Cardiac muscle cell (in vitro differentiated cells and primary cell): ENCODE results near the gene SRPK2. TPM values are rescaled to one million over a fixed set of nuclear protein-coding genes. Genes with fewer than 3 reads are reported as not detected.
A peak's percentile ranks its signal among the peaks of the same experiment; 100 is the strongest.
"Not testable (repeated sequence)": the region's sequence is repeated elsewhere in the genome, so short reads cannot be mapped to it uniquely, and the experiment has no call there.

Experiments used
- DNase-seq, 2 donors: peaks; one replicate each; pipeline versions ENCODE4 v3.0.0 to v3.0.0-alpha.2; 2010 to 2017; ENCODE audit warnings: low read depth in 1 of 2, low spot score in 1 of 2
- H3K27ac ChIP-seq: fragments of 200-600 bp; sonication (generic); 2 replicates; pipeline ENCODE4 v1.5.1; 2016
- H3K27me3 ChIP-seq: fragments of 200-600 bp; sonication (generic); 2 replicates; pipeline ENCODE4 v1.6.0; 2016; ENCODE audit warnings: control low read depth
- H3K36me3 ChIP-seq: fragments of 200-600 bp; sonication (generic); 2 replicates; pipeline ENCODE4 v1.5.1; 2016; ENCODE audit warnings: control low read depth
- H3K4me1 ChIP-seq: fragments of 200-600 bp; sonication (generic); 2 replicates; pipeline ENCODE4 v1.8.1; 2017; ENCODE audit warnings: low read depth, mild to moderate bottlenecking, mixed run types
- H3K4me3 ChIP-seq: fragments of 200-600 bp; sonication (generic); 2 replicates; pipeline ENCODE4 v1.5.1; 2016; ENCODE audit warnings: mild to moderate bottlenecking
- H3K9me3 ChIP-seq: fragments of 200-600 bp; sonication (generic); 2 replicates; pipeline ENCODE4 v1.5.1; 2017; ENCODE audit warnings: low read depth, mild to moderate bottlenecking, control low read depth
- polyA plus RNA-seq: library from polyadenylated mRNA; unstranded; fragments of >200 nt; fragmentation: Nextera tagmentation; extraction: Ambion mirVana; gene quantifications from 2 replicates; pipeline ENCODE4 v1.2.1, GENCODE V29; 2016
- total RNA-seq: library from RNA; depleted of rRNA; stranded (reverse); fragments of >200 nt; gene quantifications from 2 replicates; pipeline ENCODE4 v1.2.3, GENCODE V29; 2016
- TF ChIP-seq, protein P1 (sequence below): IDR thresholded peaks from 2 replicates; pipeline ENCODE4 v1.5.1; 2012; ENCODE audit warnings: low read depth, mild to moderate bottlenecking, low read length

The SRPK2 gene
- total and polyA plus RNA-seq, 2 experiments from 2014 or later, result 35.4 to 37.1 TPM

- Histone ChIP-seq H3K4me1 (no peaks in the 10 kb centered on the region), H3K4me3 (no peak overlapping the region), H3K36me3 (no peaks in the 10 kb centered on the region), H3K9me3 (no peaks in the 10 kb centered on the region), H3K27me3 (no peaks in the 10 kb centered on the region), H3K27ac (no peak overlapping the region)
- DNase-seq, result no peak
- TF ChIP-seq, protein P1, sequence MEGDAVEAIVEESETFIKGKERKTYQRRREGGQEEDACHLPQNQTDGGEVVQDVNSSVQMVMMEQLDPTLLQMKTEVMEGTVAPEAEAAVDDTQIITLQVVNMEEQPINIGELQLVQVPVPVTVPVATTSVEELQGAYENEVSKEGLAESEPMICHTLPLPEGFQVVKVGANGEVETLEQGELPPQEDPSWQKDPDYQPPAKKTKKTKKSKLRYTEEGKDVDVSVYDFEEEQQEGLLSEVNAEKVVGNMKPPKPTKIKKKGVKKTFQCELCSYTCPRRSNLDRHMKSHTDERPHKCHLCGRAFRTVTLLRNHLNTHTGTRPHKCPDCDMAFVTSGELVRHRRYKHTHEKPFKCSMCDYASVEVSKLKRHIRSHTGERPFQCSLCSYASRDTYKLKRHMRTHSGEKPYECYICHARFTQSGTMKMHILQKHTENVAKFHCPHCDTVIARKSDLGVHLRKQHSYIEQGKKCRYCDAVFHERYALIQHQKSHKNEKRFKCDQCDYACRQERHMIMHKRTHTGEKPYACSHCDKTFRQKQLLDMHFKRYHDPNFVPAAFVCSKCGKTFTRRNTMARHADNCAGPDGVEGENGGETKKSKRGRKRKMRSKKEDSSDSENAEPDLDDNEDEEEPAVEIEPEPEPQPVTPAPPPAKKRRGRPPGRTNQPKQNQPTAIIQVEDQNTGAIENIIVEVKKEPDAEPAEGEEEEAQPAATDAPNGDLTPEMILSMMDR, result no peak
Measured at GRCh38 chr7:105423987-105424386, 35.3 kb upstream of the SRPK2 start.

DNA sequence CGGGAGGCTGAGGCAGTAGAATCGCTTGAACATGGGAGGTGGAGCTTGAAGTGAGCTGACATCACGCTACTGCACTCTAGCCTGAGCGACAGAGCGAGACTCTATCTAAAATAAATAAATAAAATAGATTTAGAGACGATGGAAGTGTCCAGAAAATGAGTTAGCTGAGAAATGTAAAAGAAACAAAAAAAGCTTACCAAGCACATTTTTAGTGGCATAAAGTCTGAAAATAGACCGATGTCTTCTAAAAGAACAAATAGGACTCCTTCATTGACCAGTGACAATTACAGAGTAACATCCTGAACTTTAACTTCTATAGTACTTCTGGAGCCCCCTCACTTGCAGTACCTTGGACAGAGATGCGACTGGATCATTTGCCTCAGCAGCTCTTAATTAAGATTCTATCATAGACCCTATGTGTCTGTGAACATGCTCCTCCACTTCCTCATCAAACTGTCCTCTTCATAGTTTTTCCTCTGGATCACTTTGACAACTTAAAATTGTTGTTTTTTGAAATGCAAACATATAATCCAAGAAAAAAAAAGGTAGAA, 25.2 kb upstream of the SRPK2 start:
- TF ChIP-seq, protein P1, result no peak
- DNase-seq, result peak in 1 of 2 donors; percentile 44

DNA sequence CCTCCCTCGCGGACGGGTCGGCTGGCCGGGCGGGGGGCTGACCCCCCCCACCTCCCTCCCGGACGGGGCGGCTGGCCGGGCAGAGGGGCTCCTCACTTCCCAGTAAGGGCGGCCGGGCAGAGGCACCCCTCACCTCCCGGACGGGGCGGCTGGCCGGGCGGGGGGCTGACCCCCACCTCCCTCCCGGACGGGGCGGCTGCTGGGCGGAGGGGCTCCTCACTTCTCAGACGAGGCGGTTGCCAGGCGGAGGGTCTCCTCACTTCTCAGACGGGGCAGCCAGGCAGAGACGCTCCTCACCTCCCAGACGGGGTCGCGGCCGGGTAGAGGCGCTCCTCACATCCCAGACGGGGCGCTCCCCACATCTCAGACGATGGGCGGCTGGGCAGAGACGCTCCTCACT, 22.1 kb upstream of the SRPK2 start:
- H3K36me3 ChIP-seq, H3K4me3 ChIP-seq, H3K9me3 ChIP-seq, H3K27me3 ChIP-seq, DNase-seq, H3K27ac ChIP-seq, H3K4me1 ChIP-seq: not testable (repeated sequence)

More for the DNA sequence above, 25.2 kb upstream of the SRPK2 start:
- no peaks in the 10 kb centered on the region for H3K36me3 ChIP-seq
- H3K27ac ChIP-seq, result no peak overlapping the region
- H3K4me1 ChIP-seq, result no peaks in the 10 kb centered on the region
- no peak overlapping the region for H3K4me3 ChIP-seq
- no peaks in the 10 kb centered on the region for H3K27me3 ChIP-seq
- H3K9me3 ChIP-seq, result no peaks in the 10 kb centered on the region

DNA sequence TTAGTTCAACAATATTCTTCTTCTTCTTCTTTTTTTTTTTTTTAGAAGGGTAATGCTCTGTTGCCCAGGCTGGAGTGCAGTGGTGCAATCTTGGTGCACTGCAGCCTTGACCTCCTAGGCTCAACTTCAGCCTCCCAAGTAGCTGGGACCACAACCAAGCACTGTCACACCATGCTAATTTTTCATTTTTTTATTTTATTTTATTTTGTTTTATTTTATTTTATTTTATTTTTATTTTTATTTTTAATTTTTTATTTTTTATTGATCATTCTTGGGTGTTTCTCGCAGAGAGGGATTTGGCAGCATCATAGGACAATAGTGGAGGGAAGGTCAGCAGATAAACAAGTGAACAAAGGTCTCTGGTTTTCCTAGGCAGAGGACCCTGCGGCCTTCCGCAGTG, 21.1 kb upstream of the SRPK2 start:
- not testable (repeated sequence) for H3K4me3 ChIP-seq, H3K27me3 ChIP-seq, H3K4me1 ChIP-seq, H3K27ac ChIP-seq, DNase-seq, H3K36me3 ChIP-seq, H3K9me3 ChIP-seq

DNA sequence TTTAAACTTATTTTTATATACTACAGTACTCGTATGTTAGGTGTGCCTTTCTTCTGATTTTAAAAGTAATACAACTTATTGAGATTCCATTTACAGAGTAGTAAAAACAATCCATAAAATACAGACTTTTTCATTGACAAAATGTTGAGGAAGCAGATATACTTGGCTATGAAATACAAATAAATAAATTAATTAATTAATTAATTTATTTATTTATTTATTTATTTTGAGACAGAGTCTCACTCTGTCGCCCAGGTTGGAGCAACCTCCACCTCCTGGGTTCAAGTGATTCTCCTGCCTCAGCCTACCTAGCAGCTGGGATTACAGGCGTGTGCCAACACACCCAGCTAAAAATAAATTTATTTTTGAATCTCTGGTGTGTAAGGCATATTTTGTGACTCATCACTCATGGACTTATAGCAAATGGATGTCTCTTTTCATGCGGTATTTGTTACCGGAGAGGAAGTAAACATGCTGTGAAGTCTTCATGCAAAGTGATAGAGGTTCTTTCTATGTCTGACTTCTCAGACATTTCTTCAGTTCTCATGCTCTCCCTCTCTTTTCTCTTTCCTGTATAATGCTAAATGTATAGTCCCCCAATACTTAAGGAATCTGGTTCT, 20.2 kb upstream of the SRPK2 start:
- Histone ChIP-seq H3K36me3 (no peaks in the 10 kb centered on the region), H3K4me3 (no peak overlapping the region), H3K27ac (no peak overlapping the region), H3K4me1 (no peaks in the 10 kb centered on the region), H3K27me3 (no peaks in the 10 kb centered on the region), H3K9me3 (no peaks in the 10 kb centered on the region)
- TF ChIP-seq, protein P1, result no peak
- DNase-seq, result no peak

GRCh38 chr7:105403128-105403527, 14.4 kb upstream of the SRPK2 start:
- TF ChIP-seq, protein P1, result no peak
- Histone ChIP-seq H3K4me3 (no peak overlapping the region), H3K27me3 (no peaks in the 10 kb centered on the region), H3K36me3 (no peaks in the 10 kb centered on the region), H3K9me3 (no peaks in the 10 kb centered on the region), H3K4me1 (no peaks in the 10 kb centered on the region), H3K27ac (no peak overlapping the region)
- DNase-seq, result no peak
